ENCODE data around the gene ALOXE3.

GRCh38 chr17:8048736-8049135 lies 69.6 kb downstream of the ALOXE3 start:
- TF ChIP-seq GATA3 (IDR thresholded peaks at IDR 0.05; ENCODE audit: low read depth, low read length) (no peak), GATA2 (IDR thresholded peaks at IDR 0.05; ENCODE audit: low read depth, low read length) (no peak)

All from SH-SY5Y (cell line).